H1 (cell line): ENCODE data around the gene ACE. TPM values are rescaled to one million over a fixed set of nuclear protein-coding genes. Genes with fewer than 3 reads are reported as not detected.

Experiments used
- CTCF ChIA-PET: fragments of 300-600 bp; sonication (Branson Sonifier 250); formaldehyde crosslinking; loops from one replicate; lab custom pipeline; 2021; ENCODE audit not compliant: partially characterized antibody; lab: Charles Lee
- POLR2A ChIA-PET: fragments of 300-600 bp; sonication (Branson Sonifier 250); formaldehyde crosslinking; loops from one replicate; lab custom pipeline; 2021; ENCODE audit warnings: inconsistent platforms; ENCODE audit not compliant: partially characterized antibody; lab: Charles Lee
- DNase-seq, 2 experiments: peaks; one replicate each; pipeline versions ENCODE4 v3.0.0 to v3.0.0-alpha.2; 2010 to 2022; ENCODE audit warnings: low spot score in 2 of 2, low read depth in 1 of 2, mixed read lengths in 1 of 2
- FAIRE-seq: peaks from 2 replicates; lab custom pipeline; 2011; peaks lifted over from hg19 to GRCh38; lab: Jason Lieb, UNC
- H2AFZ ChIP-seq: 2 replicates; pipeline ENCODE4 v1.8.1; 2012; ENCODE audit warnings: low read length, inconsistent platforms
- H2AK5ac ChIP-seq: 2 replicates; pipeline ENCODE4 v1.6.1; 2013; ENCODE audit warnings: low read depth, low read length
- H2BK120ac ChIP-seq: replicated peaks from 2 replicates; pipeline ENCODE3; 2013; ENCODE audit warnings: low read depth, low read length, inconsistent platforms
- H2BK12ac ChIP-seq: 2 replicates; pipeline ENCODE4 v1.6.1; 2013; ENCODE audit warnings: low read depth, low read length
- H2BK15ac ChIP-seq: 2 replicates; pipeline ENCODE4 v1.6.1; 2013; ENCODE audit warnings: low read length
- H2BK20ac ChIP-seq: 2 replicates; pipeline ENCODE4 v1.6.1; 2013; ENCODE audit warnings: low read length
- H2BK5ac ChIP-seq: 2 replicates; pipeline ENCODE4 v1.6.1; 2013; ENCODE audit warnings: low read depth, low read length
- H3K14ac ChIP-seq: 2 replicates; pipeline ENCODE4 v1.6.1; 2013; ENCODE audit warnings: inconsistent platforms; ENCODE audit not compliant: insufficient read length
- H3K18ac ChIP-seq: 2 replicates; pipeline ENCODE4 v1.6.1; 2013; ENCODE audit warnings: low read length; ENCODE audit errors: extremely low read depth
- H3K23ac ChIP-seq: 2 replicates; pipeline ENCODE4 v1.6.1; 2013; ENCODE audit warnings: inconsistent platforms; ENCODE audit not compliant: insufficient read length
- H3K23me2 ChIP-seq: 2 replicates; pipeline ENCODE4 v1.6.1; 2013; ENCODE audit warnings: low read depth, low read length
- H3K27ac ChIP-seq: 2 replicates; pipeline ENCODE4 v1.6.1; 2011; ENCODE audit warnings: low read depth, low read length, inconsistent platforms
- H3K27me3 ChIP-seq, 4 experiments: replicated peaks in 1 of 4; 1 replicate in 1 of 4; 2 replicates in 3 of 4; pipeline versions ENCODE4 v1.6.1 to v1.8.1; 2011 to 2013; ENCODE audit warnings: low read length in 3 of 4, mild to moderate bottlenecking in 3 of 4, inconsistent platforms in 2 of 4, mixed read lengths in 2 of 4, moderate library complexity in 1 of 4; ENCODE audit not compliant: control insufficient read depth in 3 of 4, insufficient read depth in 3 of 4; ENCODE audit errors: extremely low read depth in 1 of 4
- H3K36me3 ChIP-seq, 4 experiments: 2 replicates each; pipeline versions ENCODE4 v1.6.1 to v1.8.1; 2011 to 2013; ENCODE audit warnings: mild to moderate bottlenecking in 4 of 4, low read length in 3 of 4, moderate library complexity in 2 of 4, control low read depth in 1 of 4, inconsistent platforms in 1 of 4; ENCODE audit not compliant: insufficient read depth in 4 of 4, control insufficient read depth in 2 of 4
- H3K4ac ChIP-seq: replicated peaks from 2 replicates; pipeline ENCODE3; 2013; ENCODE audit warnings: low read length, low read depth, mixed read lengths, inconsistent platforms; ENCODE audit not compliant: insufficient read length
- H3K4me1 ChIP-seq, 4 experiments: replicated peaks in 1 of 4; 1 replicate in 1 of 4; 2 replicates in 3 of 4; pipeline versions ENCODE4 v1.6.1 to v1.8.1; 2011 to 2013; ENCODE audit warnings: low read length in 3 of 4, inconsistent platforms in 2 of 4, mixed read lengths in 1 of 4; ENCODE audit not compliant: insufficient read depth in 4 of 4, control insufficient read depth in 3 of 4
- H3K4me2 ChIP-seq, 2 experiments: 2 replicates each; pipeline versions ENCODE4 v1.6.1 to v1.8.1; 2011 to 2013; ENCODE audit warnings: low read depth in 2 of 2, low read length in 2 of 2, control low read depth in 1 of 2, inconsistent platforms in 1 of 2, mild to moderate bottlenecking in 1 of 2; ENCODE audit not compliant: insufficient read depth in 1 of 2
- H3K4me3 ChIP-seq, 4 experiments: fragments of 200-600, 300-600 bp in 1 of 4; sonication (generic), shearing (Covaris generic), sonication (Bioruptor Twin) in 1 of 4; 2 replicates each; pipeline versions ENCODE4 v1.5.1 to v1.8.1; 2011 to 2016; ENCODE audit warnings: low read length in 4 of 4, low read depth in 3 of 4, control low read depth in 2 of 4, inconsistent platforms in 2 of 4, mild to moderate bottlenecking in 2 of 4, mixed read lengths in 1 of 4, moderate library complexity in 1 of 4; ENCODE audit not compliant: insufficient read depth in 2 of 4; ENCODE audit errors: extremely low read depth in 1 of 4
- H3K56ac ChIP-seq: replicated peaks from 2 replicates; pipeline ENCODE3; 2013; ENCODE audit warnings: low read depth, mild to moderate bottlenecking, mixed read lengths, low read length, inconsistent platforms; ENCODE audit not compliant: insufficient read length
- H3K79me1 ChIP-seq: 2 replicates; pipeline ENCODE4 v1.6.1; 2013; ENCODE audit warnings: low read depth, low read length, control low read depth
- H3K79me2 ChIP-seq, 2 experiments: 2 replicates each; pipeline versions ENCODE4 v1.6.1 to v1.8.1; 2012 to 2013; ENCODE audit warnings: low read length in 2 of 2, mild to moderate bottlenecking in 2 of 2, inconsistent platforms in 1 of 2; ENCODE audit not compliant: insufficient read depth in 2 of 2, control insufficient read depth in 1 of 2
- H3K9ac ChIP-seq, 4 experiments: replicated peaks in 1 of 4; 1 replicate in 1 of 4; 2 replicates in 3 of 4; pipeline versions ENCODE4 v1.6.1 to v1.8.1; 2011 to 2013; ENCODE audit warnings: low read depth in 3 of 4, low read length in 3 of 4, control low read depth in 2 of 4, mild to moderate bottlenecking in 2 of 4, moderate library complexity in 2 of 4, inconsistent platforms in 1 of 4; ENCODE audit errors: extremely low read depth in 1 of 4
- H3K9me3 ChIP-seq, 2 experiments: 2 replicates each; pipeline versions ENCODE4 v1.6.1 to v1.8.1; 2012 to 2013; ENCODE audit warnings: mild to moderate bottlenecking in 2 of 2, moderate library complexity in 2 of 2, control low read depth in 1 of 2, inconsistent platforms in 1 of 2, low read depth in 1 of 2, low read length in 1 of 2, mixed read lengths in 1 of 2; ENCODE audit not compliant: insufficient read depth in 2 of 2
- H4K20me1 ChIP-seq, 2 experiments: replicated peaks in 1 of 2; 2 replicates each; pipeline versions ENCODE3 to v1.8.1; 2011 to 2013; ENCODE audit warnings: inconsistent platforms in 2 of 2, low read length in 2 of 2, mild to moderate bottlenecking in 1 of 2; ENCODE audit not compliant: insufficient read depth in 2 of 2, control insufficient read depth in 1 of 2
- H4K5ac ChIP-seq: 2 replicates; pipeline ENCODE4 v1.6.1; 2013; ENCODE audit warnings: low read length, low read depth, mixed read lengths, inconsistent platforms; ENCODE audit not compliant: insufficient read length
- H4K8ac ChIP-seq: 2 replicates; pipeline ENCODE4 v1.8.0; 2013; ENCODE audit warnings: mild to moderate bottlenecking, moderate library complexity, low read length, inconsistent platforms; ENCODE audit not compliant: insufficient read depth; ENCODE audit errors: extremely low read depth
- H4K91ac ChIP-seq: replicated peaks from 2 replicates; pipeline ENCODE3; 2013; ENCODE audit warnings: low read length, mixed read lengths, inconsistent platforms; ENCODE audit not compliant: insufficient read length
- CBX8 ChIP-seq: fragments of 300-800, 300-1000 bp; sonication (generic); IDR thresholded peaks from 2 replicates; pipeline ENCODE4 v1.7.1; 2016; ENCODE audit warnings: low read depth, low read length, borderline replicate concordance
- EP300 ChIP-seq, 2 experiments: IDR thresholded peaks; 1 replicate in 1 of 2; 2 replicates in 1 of 2; pipeline ENCODE4 v1.6.1; 2011 to 2012; ENCODE audit warnings: low read depth in 2 of 2, low read length in 2 of 2, mild to moderate bottlenecking in 2 of 2, borderline replicate concordance in 1 of 2, inconsistent platforms in 1 of 2, moderate library complexity in 1 of 2
- FOSL1 ChIP-seq: IDR thresholded peaks from 2 replicates; pipeline ENCODE4 v1.6.1; 2011; ENCODE audit warnings: mild to moderate bottlenecking, low read depth, low read length, moderate library complexity; ENCODE audit not compliant: insufficient read depth
- GABPA ChIP-seq: IDR thresholded peaks from 2 replicates; pipeline ENCODE4 v1.6.1; 2011; ENCODE audit warnings: mild to moderate bottlenecking, low read length, moderate library complexity, borderline replicate concordance; ENCODE audit not compliant: insufficient read depth
- NRF1 ChIP-seq: IDR thresholded peaks from 2 replicates; pipeline ENCODE4 v1.6.1; 2011; ENCODE audit warnings: mild to moderate bottlenecking, low read depth, low read length, improper control_type of control experiment
- RXRA ChIP-seq: IDR thresholded peaks from 2 replicates; pipeline ENCODE4 v1.6.1; 2011; ENCODE audit warnings: low read depth, mild to moderate bottlenecking, low read length, moderate library complexity; ENCODE audit not compliant: insufficient read depth
- SRF ChIP-seq: IDR thresholded peaks from 2 replicates; pipeline ENCODE4 v1.6.1; 2011; ENCODE audit warnings: mild to moderate bottlenecking, low read depth, low read length, moderate library complexity
- TCF12 ChIP-seq: IDR thresholded peaks from 2 replicates; pipeline ENCODE4 v1.6.1; 2011; ENCODE audit warnings: low read depth, mild to moderate bottlenecking, low read length
- TEAD4 ChIP-seq: IDR thresholded peaks from 2 replicates; pipeline ENCODE4 v1.6.1; 2012; ENCODE audit warnings: low read depth, low read length, inconsistent platforms, mixed read lengths
- WGBS, 2 experiments: shearing (Covaris generic) in 1 of 2; methylation state at CpG; one replicate each; pipeline versions ENCODE4 v1.1.6 to v1.1.7; 2013 to 2015; ENCODE audit warnings: low lambda C conversion rate in 2 of 2, mixed read lengths in 2 of 2, inconsistent platforms in 1 of 2, low coverage in 1 of 2, missing lambda C conversion rate in 1 of 2; ENCODE audit not compliant: insufficient replicate concordance in 2 of 2, insufficient coverage in 1 of 2, insufficient read length in 1 of 2; ENCODE audit errors: extremely low coverage in 1 of 2, missing lambda C conversion rate in 1 of 2; 5-methylcytosine and 5-hydroxymethylcytosine counted together
- polyA plus RNA-seq, 7 experiments: library from polyadenylated mRNA; depleted of rRNA in 3 of 7; stranded (reverse) in 5 of 7; unstranded in 2 of 7; fragments of >200 nt in 5 of 7; fragments of 200-250 nt in 2 of 7; gene quantifications; 1 replicate in 5 of 7; 2 replicates in 1 of 7; 4 replicates in 1 of 7; pipeline versions ENCODE4 v1.2.1 to v1.2.3, GENCODE V29; 2011 to 2013; ENCODE audit warnings: missing spikeins in 2 of 7, mixed read lengths in 2 of 7
- total RNA-seq: library from RNA; stranded (reverse); fragmentation: NEBNext Ultra II Directional; extraction: Animal tissue kit (Norgen Biotek cat#: 25700); gene quantifications from 2 replicates; pipeline ENCODE4 v1.2.1, GENCODE V29; 2021
- TF ChIP-seq, protein P1 (sequence below): IDR thresholded peaks from 2 replicates; pipeline ENCODE4 v1.6.1; 2012; ENCODE audit warnings: inconsistent platforms

The ACE gene
- total and polyA plus RNA-seq, 2 of the 8 experiments (the other 6 are each of a cell fraction or from before 2014, with no cell fraction given), result 2.5 to 5.5 TPM

DNA sequence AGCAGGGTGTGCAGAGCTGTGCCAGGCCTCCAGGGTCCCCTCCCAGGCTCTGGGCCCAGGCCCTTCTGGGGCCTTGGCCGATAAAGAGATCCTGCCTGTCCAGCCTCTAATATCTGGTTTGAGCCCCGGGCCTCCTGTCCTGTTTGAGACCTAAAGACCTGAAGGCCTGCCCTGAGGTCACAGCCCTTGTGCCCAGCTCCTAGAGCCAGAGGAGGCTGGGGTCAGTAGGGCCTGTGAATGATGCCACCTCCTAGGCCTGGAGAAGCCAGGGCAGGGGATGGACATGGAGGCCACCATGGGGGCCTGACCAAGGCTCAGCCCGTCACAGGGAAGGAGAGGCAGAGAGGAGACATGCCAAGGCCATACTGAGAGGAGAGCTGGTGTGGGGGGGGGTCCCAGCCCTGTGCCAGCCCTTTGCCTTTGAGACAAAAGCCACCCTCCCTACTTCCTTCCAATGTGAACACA is 53.7 kb downstream of the ACE start:
- Histone ChIP-seq H3K79me2 (no peaks in the 10 kb centered on the region), H2AFZ (no peak overlapping the region), H3K27ac (no peak overlapping the region), H3K56ac (no peak overlapping the region), H3K9ac (no peak overlapping the region), H4K8ac (no peak overlapping the region; the same call in 1 of the 2 replicates), H3K4ac (no peak overlapping the region), H2BK12ac (no peak overlapping the region), H3K79me1 (no peaks in the 10 kb centered on the region), H3K4me1 (peaks cover 0 to 4% (median 1%) of the 10 kb centered on the region in 4 experiments; a peak in 3 of 7 replicates), H3K14ac (no peak overlapping the region), H2BK120ac (no peak overlapping the region), H3K4me2 (no peak overlapping the region), H2BK20ac (no peak overlapping the region), H3K27me3 (no peaks in the 10 kb centered on the region), H3K4me3 (no peak overlapping the region), H3K18ac (no peak overlapping the region), H3K23ac (no peak overlapping the region), H3K23me2 (no peaks in the 10 kb centered on the region), H3K9me3 (no peaks in the 10 kb centered on the region), H4K91ac (no peak overlapping the region), H2BK5ac (peak overlapping the region; percentile 52; the same call in 1 of the 2 replicates), H2AK5ac (no peak overlapping the region), H4K20me1 (no peaks in the 10 kb centered on the region), H3K36me3 (no peaks in the 10 kb centered on the region), H2BK15ac (no peak overlapping the region), H4K5ac (no peak overlapping the region)
- POLR2A ChIA-PET, result interaction anchor here (1.6 to 1.7 kb wide), 2 partner anchors 10 to 20 kb away, joined by 3 to 5 read pairs; partner anchors contain the start of gene DCAF7
- TF ChIP-seq EP300 (IDR thresholded peaks at IDR 0.05; ENCODE audit: borderline replicate concordance in 1 of 2, low read depth in 2 of 2, low read length in 2 of 2), result no peak
- no peak for TF ChIP-seq FOSL1
- no peak for TF ChIP-seq GABPA
- TF ChIP-seq, protein P1, sequence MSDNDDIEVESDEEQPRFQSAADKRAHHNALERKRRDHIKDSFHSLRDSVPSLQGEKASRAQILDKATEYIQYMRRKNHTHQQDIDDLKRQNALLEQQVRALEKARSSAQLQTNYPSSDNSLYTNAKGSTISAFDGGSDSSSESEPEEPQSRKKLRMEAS, result no peak
- no peak for TF ChIP-seq CBX8
- TF ChIP-seq TCF12, result no peak
- TF ChIP-seq SRF, result no peak
- no peak for TF ChIP-seq TEAD4
- no peak for TF ChIP-seq RXRA
- TF ChIP-seq NRF1, result no peak
- FAIRE-seq, result no peak
- 83% methylated on average over 3 of the region's 3 CpGs; no CpG with 5 or more reads in 1 of the 2 experiments for WGBS, 2 experiments
- CTCF ChIA-PET, result interaction anchor here (0.8 to 3.5 kb wide), 8 partner anchors 12 to 166 kb away, joined by 3 to 16 read pairs (median 5); no protein-coding TSS in a partner anchor
- DNase-seq, result no peak
